ENCODE data around the gene C6orf136.
"Not testable (repeated sequence)": the region's sequence is repeated elsewhere in the genome, so short reads cannot be mapped to it uniquely, and the experiment has no call there.

Gene C6orf136

DNA sequence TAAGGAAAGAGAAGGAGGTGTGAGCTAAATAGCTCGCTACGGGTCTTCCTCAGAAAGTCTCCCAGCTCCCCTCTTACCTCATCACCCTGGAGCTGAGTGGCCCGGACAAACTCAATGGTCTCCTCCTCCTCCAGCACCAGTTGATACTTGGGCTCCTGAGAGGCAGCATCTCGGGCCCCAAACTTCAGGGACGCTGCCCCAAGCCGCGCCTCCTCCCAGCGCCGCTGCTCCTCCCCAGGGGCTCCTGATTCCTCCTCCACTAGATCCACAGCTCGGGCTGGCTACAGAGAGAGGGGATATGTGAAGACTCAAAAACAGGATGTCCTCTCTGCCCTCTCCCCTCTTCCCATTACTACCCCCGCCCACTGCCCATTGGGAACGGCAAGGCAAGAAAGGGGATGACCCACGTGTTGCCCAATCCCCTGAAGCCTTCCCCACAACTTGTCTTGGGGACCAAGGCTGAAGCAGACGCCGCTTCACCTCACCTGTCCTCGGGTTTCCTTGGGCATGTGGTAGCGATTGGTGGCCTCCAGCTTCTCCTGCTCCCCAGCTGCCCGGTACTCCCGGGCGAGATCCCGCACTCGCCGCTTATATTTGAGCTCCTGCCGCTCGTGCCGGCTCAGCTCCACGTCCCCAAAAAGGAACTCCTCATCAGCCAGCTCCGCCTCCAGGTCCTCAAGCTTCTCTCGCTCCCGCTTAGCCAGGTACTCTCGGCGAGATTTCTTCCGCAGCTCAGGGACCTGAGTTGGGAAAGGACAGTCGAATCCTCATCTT is 18.2 kb downstream of the C6orf136 start:
- no peak for DNase-seq

DNA sequence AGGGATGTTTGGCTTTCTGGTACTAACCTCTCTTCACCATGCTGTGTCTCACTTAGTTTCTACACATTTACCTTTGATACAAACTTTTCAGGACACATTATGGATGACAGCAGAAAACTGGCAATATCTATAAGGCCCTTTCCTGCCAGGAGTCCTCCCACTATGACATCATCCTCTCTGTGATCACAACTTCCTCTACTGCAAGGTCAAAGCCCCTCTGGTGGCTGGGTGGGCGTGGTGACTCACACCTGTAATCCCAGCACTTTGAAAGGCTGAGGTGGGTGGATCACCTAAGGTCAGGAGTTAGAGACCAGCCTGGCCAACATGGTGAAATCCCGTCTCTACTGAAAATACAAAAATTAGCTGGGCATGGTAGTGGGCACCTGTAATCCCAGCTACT is 19.4 kb downstream of the C6orf136 start:
- not testable (repeated sequence) for DNase-seq

GRCh38 chr6:30670760-30671527 is 24.0 kb downstream of the C6orf136 start:
- DNase-seq = no peak

DNA sequence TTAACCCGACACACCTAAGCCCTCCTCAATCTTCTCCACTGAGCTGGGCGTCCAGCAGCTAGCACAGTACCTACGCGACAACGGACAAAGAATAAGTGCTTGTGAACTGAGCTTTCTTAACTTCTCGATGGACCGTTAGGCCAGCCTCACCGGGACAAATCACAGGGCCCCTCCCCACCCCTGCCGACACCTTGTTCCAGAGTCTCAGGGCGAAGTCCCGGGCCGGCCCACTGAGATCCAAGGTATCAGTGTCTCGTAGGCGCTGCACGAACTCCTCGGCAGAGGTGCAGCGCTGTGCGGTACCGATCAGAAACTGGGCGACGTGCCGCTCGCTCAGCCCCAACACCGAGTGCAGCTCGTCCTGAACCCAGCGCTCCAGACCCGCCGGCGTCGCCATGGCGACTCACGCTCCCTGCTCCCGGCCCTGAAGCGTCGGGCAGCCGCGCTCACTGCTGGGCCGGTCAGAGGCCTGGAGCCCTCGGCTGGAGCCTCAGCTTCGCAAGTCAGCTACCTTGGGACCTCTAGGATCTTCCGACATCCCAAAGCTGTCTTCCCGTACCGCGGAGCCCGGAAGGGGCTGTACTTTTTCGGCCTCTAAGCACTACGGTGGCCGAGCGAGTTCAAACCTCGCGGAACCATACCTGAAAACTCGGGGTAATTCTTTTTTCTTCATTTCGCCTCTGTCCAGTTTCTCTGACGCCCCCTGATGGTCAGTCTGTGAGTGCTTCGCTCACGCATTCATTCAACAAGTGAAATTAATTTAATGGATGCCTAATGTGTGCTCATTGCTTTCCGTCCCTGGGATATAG is 25.7 kb downstream of the C6orf136 start, which contains the start of gene DHX16:
TSS of gene DHX16 (minus strand) at position 562 of the 809 bp plus-strand sequence. CDS start at position 397, 165 bp downstream.
- peak; percentile 88 for DNase-seq

- no peak for DNase-seq
These were observed 29.8 kb downstream of the C6orf136 start for GRCh38 chr6:30676660-30677285.

DNA sequence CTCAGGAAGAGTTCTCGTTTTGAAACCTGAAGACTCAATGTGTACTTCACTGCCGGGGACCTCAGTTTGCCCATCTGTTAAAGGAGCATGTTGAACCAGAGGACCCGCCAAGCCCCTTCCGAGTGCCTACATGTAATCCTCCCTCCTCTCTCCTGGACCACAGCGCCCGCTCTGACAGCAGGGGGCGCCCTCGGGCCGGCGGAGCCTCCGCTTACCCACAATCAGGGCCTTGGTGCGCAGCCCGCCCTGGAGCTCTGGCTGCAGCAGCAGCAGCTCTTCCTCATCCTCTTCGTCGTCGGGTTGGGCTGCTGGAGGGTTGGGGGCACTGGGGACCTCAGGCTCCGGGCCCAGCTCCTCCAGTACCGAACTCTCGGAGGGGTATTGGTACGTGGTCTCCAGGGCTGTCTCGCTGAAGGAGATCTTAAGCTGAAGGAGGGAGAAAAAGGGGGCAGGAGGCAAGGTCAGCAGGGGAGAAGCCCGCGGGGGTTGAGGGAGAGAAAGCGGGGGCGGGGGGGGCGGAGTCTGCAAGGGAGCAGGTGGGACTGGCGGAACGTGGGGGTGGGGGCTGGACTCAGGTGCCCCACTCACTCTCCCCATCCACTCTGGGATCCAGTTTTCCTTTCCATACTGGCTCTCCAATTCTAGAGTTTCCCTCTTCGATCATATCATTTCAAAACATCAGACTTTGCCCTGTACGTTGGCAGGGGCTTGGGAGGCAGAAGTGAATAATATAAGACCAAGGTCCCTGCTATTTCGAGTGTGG is 32.2 kb downstream of the C6orf136 start:
- DNase-seq = peak; percentile 95

DNA sequence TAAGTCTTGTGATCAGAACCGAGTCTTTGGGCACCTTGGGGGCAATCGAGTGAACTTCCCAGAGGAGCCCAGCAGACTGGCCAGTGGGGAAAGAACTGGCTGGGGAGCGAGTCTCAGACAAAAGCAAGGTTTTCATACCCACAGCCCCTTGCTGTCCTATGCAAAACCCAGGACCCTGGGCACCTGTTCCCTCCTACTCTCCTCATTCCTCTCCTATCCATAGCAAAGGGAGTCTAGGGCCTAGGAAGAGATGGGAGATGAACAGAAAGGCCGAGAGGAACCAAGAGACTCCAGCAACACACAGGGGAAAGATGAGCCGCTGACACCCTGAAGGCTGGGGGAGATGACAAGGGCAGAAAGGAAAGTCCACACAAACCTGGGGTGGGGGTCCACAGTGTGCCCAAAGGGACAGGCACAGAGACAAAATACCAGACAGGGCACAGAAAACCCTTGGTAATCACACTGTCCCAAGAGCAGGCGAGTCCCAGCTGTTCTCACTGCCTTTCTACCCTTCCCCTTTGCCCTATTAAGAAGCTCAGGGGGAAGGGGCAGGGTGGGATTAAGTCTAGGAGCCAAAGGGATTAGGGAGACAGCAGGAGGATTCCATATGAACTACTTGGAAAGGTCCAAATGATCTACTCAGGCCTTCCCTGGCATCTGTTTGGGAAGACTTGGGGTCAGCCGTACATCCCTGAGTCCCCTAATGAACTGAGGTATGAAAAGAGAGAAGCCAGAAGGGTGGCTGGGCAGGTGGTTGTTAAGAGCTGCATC is 33.0 kb downstream of the C6orf136 start:
- no peak for DNase-seq

DNA sequence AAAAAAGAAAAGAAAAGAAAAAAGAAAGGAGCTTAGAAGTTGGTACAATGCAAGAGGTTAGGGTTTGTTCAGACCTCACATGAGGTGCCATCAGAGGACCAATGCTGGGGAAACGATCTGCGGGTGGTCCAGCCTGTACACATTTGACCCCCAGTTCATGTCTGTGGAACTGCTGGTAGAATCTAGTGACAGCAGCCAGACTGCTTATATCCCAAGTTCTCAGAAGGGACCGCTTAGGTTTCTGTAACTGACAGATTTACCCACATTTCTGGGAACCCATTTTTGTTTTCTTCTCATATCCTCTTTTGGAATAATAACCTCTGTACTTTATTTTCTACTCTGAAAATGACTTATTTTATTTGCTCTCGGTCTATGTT is 34.8 kb downstream of the C6orf136 start:
- DNase-seq = no peak

DNA sequence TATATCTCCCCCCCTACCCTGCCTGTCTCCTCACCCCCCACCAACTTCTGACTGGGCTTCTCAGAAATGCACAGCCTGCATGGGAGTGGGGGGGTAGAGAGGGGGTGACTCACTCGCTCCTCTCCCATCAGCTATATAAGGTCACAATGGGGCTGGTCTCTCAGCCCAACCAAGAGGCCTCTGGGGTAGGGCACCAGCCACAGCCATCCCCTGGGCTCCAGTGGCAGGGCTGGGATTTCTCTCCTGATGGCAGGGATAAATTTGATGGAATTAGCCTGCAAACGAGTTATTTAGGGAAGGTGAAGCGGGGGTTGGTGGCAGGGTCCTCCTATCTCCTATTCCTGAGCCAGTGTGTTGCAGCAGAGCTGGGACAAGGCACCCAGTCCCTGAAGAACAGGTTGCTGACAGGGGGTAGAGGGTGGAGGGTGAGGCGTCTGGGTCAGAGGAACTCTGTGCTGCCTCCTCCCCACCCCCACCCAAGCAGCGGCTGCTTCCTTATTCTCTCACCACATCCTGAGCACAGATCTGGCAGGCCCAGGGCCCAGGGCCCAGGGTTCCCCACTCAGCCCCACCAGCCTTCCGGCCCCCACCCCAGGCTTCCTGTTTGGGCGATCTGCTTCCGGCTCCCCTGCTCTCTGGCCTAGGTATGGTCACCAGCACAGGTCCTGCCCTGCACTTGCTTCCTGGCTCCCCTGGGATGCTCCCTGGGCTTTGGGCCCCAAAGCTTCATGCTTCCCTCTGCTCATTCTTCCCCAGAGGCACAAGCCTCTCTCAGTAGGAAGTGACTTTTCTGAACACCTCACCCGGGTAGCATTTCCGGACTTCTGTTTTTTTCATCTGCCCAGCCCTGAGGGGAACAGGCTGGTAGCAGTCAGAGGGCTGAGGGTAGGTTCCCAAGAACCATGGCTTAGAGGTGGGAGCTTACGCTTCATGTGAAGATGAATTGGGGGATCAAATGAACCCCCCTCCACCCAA is 35.5 kb downstream of the C6orf136 start:
- DNase-seq = peak; percentile 79

- no peak for DNase-seq
These were observed 36.4 kb downstream of the C6orf136 start for GRCh38 chr6:30683183-30683979.

DNA sequence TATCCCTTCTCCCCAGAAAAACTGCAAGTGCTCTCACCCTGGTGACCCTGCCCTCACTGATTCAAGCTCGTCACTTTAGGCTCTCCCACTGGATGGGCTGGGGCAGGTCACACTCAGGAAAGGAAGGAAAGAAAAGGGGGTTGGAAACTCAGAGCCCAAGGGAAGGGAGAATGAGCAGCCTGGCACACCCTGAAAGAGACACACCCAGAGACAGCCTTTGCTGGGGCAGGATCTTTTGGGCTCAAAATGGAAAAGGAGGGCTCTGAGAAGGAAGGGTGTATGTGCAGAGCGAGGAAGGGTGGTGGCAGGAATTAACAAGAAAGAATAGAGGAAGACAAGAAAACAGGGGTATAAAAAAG is 37.0 kb downstream of the C6orf136 start:
- no peak for DNase-seq

GRCh38 chr6:30684386-30685156 is 37.6 kb downstream of the C6orf136 start:
- DNase-seq = peak; percentile 45

GRCh38 chr6:30685157-30686008 is 38.5 kb downstream of the C6orf136 start:
- no peak for DNase-seq

DNA sequence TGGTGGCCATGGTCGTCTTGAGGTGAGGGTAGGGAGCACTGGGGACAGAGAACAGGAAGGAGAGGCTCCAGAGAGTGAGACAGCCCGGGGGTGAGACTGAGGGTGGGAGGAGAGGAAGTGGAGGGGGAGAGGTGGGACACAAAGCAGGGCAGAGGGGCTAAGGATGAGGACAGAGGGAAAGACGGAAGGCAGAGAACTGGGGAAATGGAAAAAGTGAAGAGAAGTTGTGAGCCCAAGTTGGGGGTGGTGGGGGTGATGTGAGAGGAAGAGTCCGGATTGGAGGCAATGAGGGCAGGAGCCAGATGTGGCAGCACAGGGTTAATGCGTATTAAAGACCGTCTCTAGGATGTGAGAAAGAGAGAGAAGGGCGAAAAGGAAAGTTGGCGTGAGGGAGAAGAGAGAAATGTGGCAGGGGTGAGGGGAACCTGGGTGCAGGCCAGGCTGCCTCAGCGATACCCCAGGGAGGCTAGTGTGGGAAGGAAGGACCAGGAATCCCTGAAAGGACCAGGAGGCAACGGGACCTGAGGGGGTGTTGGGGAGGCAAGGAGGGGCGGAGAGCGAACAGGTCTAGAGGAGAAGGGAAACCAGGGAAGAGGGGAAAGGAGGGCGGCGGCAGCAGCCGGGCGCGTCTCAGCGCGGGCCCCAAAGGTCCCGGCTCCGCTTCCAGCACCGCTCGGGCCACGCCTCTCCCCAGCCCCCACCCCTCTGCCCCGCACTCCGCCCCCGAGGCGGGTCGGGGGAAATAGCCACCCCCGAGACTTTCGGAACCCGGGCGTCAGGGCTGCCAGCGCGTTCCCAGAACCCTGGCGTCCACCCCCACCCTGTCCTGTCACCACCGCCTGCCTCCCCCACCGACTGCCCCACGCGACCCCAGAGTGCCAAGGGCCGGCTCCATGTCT is 39.3 kb downstream of the C6orf136 start, which contains the start of gene PPP1R18:
TSS of gene PPP1R18 (minus strand) at position 637 of the 899 bp plus-strand sequence. CDS start at position 10, 627 bp downstream.
- DNase-seq = peak; percentile 83

- peak; percentile 60 for DNase-seq
These were observed 40.1 kb downstream of the C6orf136 start for GRCh38 chr6:30686908-30687658.

Measured in activated CD4-positive, alpha-beta T cell treated with anti-CD3 and anti-CD28 coated beads, Interleukin-2, amount 50 U/mL, for 1 hour (primary cell).